H1 (cell line): Measurements from ENCODE around the gene GGCX. TPM values are rescaled to one million over a fixed set of nuclear protein-coding genes. Genes with fewer than 3 reads are reported as not detected.
A peak's percentile ranks its signal among the peaks of the same experiment; 100 is the strongest.

ENCODE experiments used
- CTCF ChIA-PET: fragments of 300-600 bp; sonication (Branson Sonifier 250); formaldehyde crosslinking; loops from one replicate; lab custom pipeline; 2021; ENCODE audit not compliant: partially characterized antibody; lab: Charles Lee
- POLR2A ChIA-PET: fragments of 300-600 bp; sonication (Branson Sonifier 250); formaldehyde crosslinking; loops from one replicate; lab custom pipeline; 2021; ENCODE audit warnings: inconsistent platforms; ENCODE audit not compliant: partially characterized antibody; lab: Charles Lee
- DNase-seq, 2 experiments: peaks; one replicate each; pipeline versions ENCODE4 v3.0.0 to v3.0.0-alpha.2; 2010 to 2022; ENCODE audit warnings: low spot score in 2 of 2, low read depth in 1 of 2, mixed read lengths in 1 of 2
- FAIRE-seq: peaks from 2 replicates; lab custom pipeline; 2011; peaks lifted over from hg19 to GRCh38; lab: Jason Lieb, UNC
- H2AFZ ChIP-seq: 2 replicates; pipeline ENCODE4 v1.8.1; 2012; ENCODE audit warnings: low read length, inconsistent platforms
- H2AK5ac ChIP-seq: 2 replicates; pipeline ENCODE4 v1.6.1; 2013; ENCODE audit warnings: low read depth, low read length
- H2BK120ac ChIP-seq: replicated peaks from 2 replicates; pipeline ENCODE3; 2013; ENCODE audit warnings: low read depth, low read length, inconsistent platforms
- H2BK12ac ChIP-seq: 2 replicates; pipeline ENCODE4 v1.6.1; 2013; ENCODE audit warnings: low read depth, low read length
- H2BK15ac ChIP-seq: 2 replicates; pipeline ENCODE4 v1.6.1; 2013; ENCODE audit warnings: low read length
- H2BK20ac ChIP-seq: 2 replicates; pipeline ENCODE4 v1.6.1; 2013; ENCODE audit warnings: low read length
- H2BK5ac ChIP-seq: 2 replicates; pipeline ENCODE4 v1.6.1; 2013; ENCODE audit warnings: low read depth, low read length
- H3K14ac ChIP-seq: 2 replicates; pipeline ENCODE4 v1.6.1; 2013; ENCODE audit warnings: inconsistent platforms; ENCODE audit not compliant: insufficient read length
- H3K18ac ChIP-seq: 2 replicates; pipeline ENCODE4 v1.6.1; 2013; ENCODE audit warnings: low read length; ENCODE audit errors: extremely low read depth
- H3K23ac ChIP-seq: 2 replicates; pipeline ENCODE4 v1.6.1; 2013; ENCODE audit warnings: inconsistent platforms; ENCODE audit not compliant: insufficient read length
- H3K23me2 ChIP-seq: 2 replicates; pipeline ENCODE4 v1.6.1; 2013; ENCODE audit warnings: low read depth, low read length
- H3K27ac ChIP-seq: 2 replicates; pipeline ENCODE4 v1.6.1; 2011; ENCODE audit warnings: low read depth, low read length, inconsistent platforms
- H3K27me3 ChIP-seq, 4 experiments: replicated peaks in 1 of 4; 1 replicate in 1 of 4; 2 replicates in 3 of 4; pipeline versions ENCODE4 v1.6.1 to v1.8.1; 2011 to 2013; ENCODE audit warnings: low read length in 3 of 4, mild to moderate bottlenecking in 3 of 4, inconsistent platforms in 2 of 4, mixed read lengths in 2 of 4, moderate library complexity in 1 of 4; ENCODE audit not compliant: control insufficient read depth in 3 of 4, insufficient read depth in 3 of 4; ENCODE audit errors: extremely low read depth in 1 of 4
- H3K36me3 ChIP-seq, 4 experiments: 2 replicates each; pipeline versions ENCODE4 v1.6.1 to v1.8.1; 2011 to 2013; ENCODE audit warnings: mild to moderate bottlenecking in 4 of 4, low read length in 3 of 4, moderate library complexity in 2 of 4, control low read depth in 1 of 4, inconsistent platforms in 1 of 4; ENCODE audit not compliant: insufficient read depth in 4 of 4, control insufficient read depth in 2 of 4
- H3K4ac ChIP-seq: replicated peaks from 2 replicates; pipeline ENCODE3; 2013; ENCODE audit warnings: low read length, low read depth, mixed read lengths, inconsistent platforms; ENCODE audit not compliant: insufficient read length
- H3K4me1 ChIP-seq, 4 experiments: replicated peaks in 1 of 4; 1 replicate in 1 of 4; 2 replicates in 3 of 4; pipeline versions ENCODE4 v1.6.1 to v1.8.1; 2011 to 2013; ENCODE audit warnings: low read length in 3 of 4, inconsistent platforms in 2 of 4, mixed read lengths in 1 of 4; ENCODE audit not compliant: insufficient read depth in 4 of 4, control insufficient read depth in 3 of 4
- H3K4me2 ChIP-seq, 2 experiments: 2 replicates each; pipeline versions ENCODE4 v1.6.1 to v1.8.1; 2011 to 2013; ENCODE audit warnings: low read depth in 2 of 2, low read length in 2 of 2, control low read depth in 1 of 2, inconsistent platforms in 1 of 2, mild to moderate bottlenecking in 1 of 2; ENCODE audit not compliant: insufficient read depth in 1 of 2
- H3K4me3 ChIP-seq, 4 experiments: fragments of 200-600, 300-600 bp in 1 of 4; sonication (generic), shearing (Covaris generic), sonication (Bioruptor Twin) in 1 of 4; 2 replicates each; pipeline versions ENCODE4 v1.5.1 to v1.8.1; 2011 to 2016; ENCODE audit warnings: low read length in 4 of 4, low read depth in 3 of 4, control low read depth in 2 of 4, inconsistent platforms in 2 of 4, mild to moderate bottlenecking in 2 of 4, mixed read lengths in 1 of 4, moderate library complexity in 1 of 4; ENCODE audit not compliant: insufficient read depth in 2 of 4; ENCODE audit errors: extremely low read depth in 1 of 4
- H3K56ac ChIP-seq: replicated peaks from 2 replicates; pipeline ENCODE3; 2013; ENCODE audit warnings: low read depth, mild to moderate bottlenecking, mixed read lengths, low read length, inconsistent platforms; ENCODE audit not compliant: insufficient read length
- H3K79me1 ChIP-seq: 2 replicates; pipeline ENCODE4 v1.6.1; 2013; ENCODE audit warnings: low read depth, low read length, control low read depth
- H3K79me2 ChIP-seq, 2 experiments: 2 replicates each; pipeline versions ENCODE4 v1.6.1 to v1.8.1; 2012 to 2013; ENCODE audit warnings: low read length in 2 of 2, mild to moderate bottlenecking in 2 of 2, inconsistent platforms in 1 of 2; ENCODE audit not compliant: insufficient read depth in 2 of 2, control insufficient read depth in 1 of 2
- H3K9ac ChIP-seq, 4 experiments: replicated peaks in 1 of 4; 1 replicate in 1 of 4; 2 replicates in 3 of 4; pipeline versions ENCODE4 v1.6.1 to v1.8.1; 2011 to 2013; ENCODE audit warnings: low read depth in 3 of 4, low read length in 3 of 4, control low read depth in 2 of 4, mild to moderate bottlenecking in 2 of 4, moderate library complexity in 2 of 4, inconsistent platforms in 1 of 4; ENCODE audit errors: extremely low read depth in 1 of 4
- H3K9me3 ChIP-seq, 2 experiments: 2 replicates each; pipeline versions ENCODE4 v1.6.1 to v1.8.1; 2012 to 2013; ENCODE audit warnings: mild to moderate bottlenecking in 2 of 2, moderate library complexity in 2 of 2, control low read depth in 1 of 2, inconsistent platforms in 1 of 2, low read depth in 1 of 2, low read length in 1 of 2, mixed read lengths in 1 of 2; ENCODE audit not compliant: insufficient read depth in 2 of 2
- H4K20me1 ChIP-seq, 2 experiments: replicated peaks in 1 of 2; 2 replicates each; pipeline versions ENCODE3 to v1.8.1; 2011 to 2013; ENCODE audit warnings: inconsistent platforms in 2 of 2, low read length in 2 of 2, mild to moderate bottlenecking in 1 of 2; ENCODE audit not compliant: insufficient read depth in 2 of 2, control insufficient read depth in 1 of 2
- H4K5ac ChIP-seq: 2 replicates; pipeline ENCODE4 v1.6.1; 2013; ENCODE audit warnings: low read length, low read depth, mixed read lengths, inconsistent platforms; ENCODE audit not compliant: insufficient read length
- H4K8ac ChIP-seq: 2 replicates; pipeline ENCODE4 v1.8.0; 2013; ENCODE audit warnings: mild to moderate bottlenecking, moderate library complexity, low read length, inconsistent platforms; ENCODE audit not compliant: insufficient read depth; ENCODE audit errors: extremely low read depth
- H4K91ac ChIP-seq: replicated peaks from 2 replicates; pipeline ENCODE3; 2013; ENCODE audit warnings: low read length, mixed read lengths, inconsistent platforms; ENCODE audit not compliant: insufficient read length
- ASH2L ChIP-seq: fragments of 200-600, 300-600 bp; sonication (generic); IDR thresholded peaks from one replicate; pipeline ENCODE4 v1.7.1; 2017; ENCODE audit warnings: low read length
- BCL11A ChIP-seq, 2 experiments: IDR thresholded peaks; one replicate each; pipeline ENCODE4 v1.6.1; 2011; ENCODE audit warnings: low read depth in 2 of 2, low read length in 2 of 2, mild to moderate bottlenecking in 2 of 2
- CBX5 ChIP-seq: fragments of 300-800, 300-1000 bp; sonication (generic); IDR thresholded peaks from 2 replicates; pipeline ENCODE4 v1.7.1; 2016; ENCODE audit warnings: antibody characterized with exemption, low read length, low read depth
- CEBPB ChIP-seq: IDR thresholded peaks from 2 replicates; pipeline ENCODE4 v1.6.1; 2012; ENCODE audit warnings: low read depth, low read length
- EGR1 ChIP-seq: IDR thresholded peaks from 2 replicates; pipeline ENCODE4 v1.6.1; 2011; ENCODE audit warnings: low read depth, low read length, borderline replicate concordance
- EP300 ChIP-seq, 2 experiments: IDR thresholded peaks; 1 replicate in 1 of 2; 2 replicates in 1 of 2; pipeline ENCODE4 v1.6.1; 2011 to 2012; ENCODE audit warnings: low read depth in 2 of 2, low read length in 2 of 2, mild to moderate bottlenecking in 2 of 2, borderline replicate concordance in 1 of 2, inconsistent platforms in 1 of 2, moderate library complexity in 1 of 2
- JUND ChIP-seq: IDR thresholded peaks from 2 replicates; pipeline ENCODE4 v1.6.1; 2011; ENCODE audit warnings: mild to moderate bottlenecking, improper control_type of control experiment, low read length
- KDM5A ChIP-seq: fragments of 200-600 bp; IDR thresholded peaks from 2 replicates; pipeline ENCODE4 v1.7.1; 2012; ENCODE audit warnings: mild to moderate bottlenecking, low read length, inconsistent platforms, mixed read lengths
- POLR2A ChIP-seq, 2 experiments: IDR thresholded peaks; 1 replicate in 1 of 2; 2 replicates in 1 of 2; pipeline ENCODE4 v1.6.1; 2011; ENCODE audit warnings: low read depth in 2 of 2, low read length in 2 of 2, mild to moderate bottlenecking in 2 of 2; ENCODE audit errors: control extremely low read depth in 1 of 2
- RFX5 ChIP-seq: IDR thresholded peaks from 2 replicates; pipeline ENCODE4 v1.6.1; 2011; ENCODE audit warnings: low read depth, low read length, improper control_type of control experiment, borderline replicate concordance
- RNF2 ChIP-seq: fragments of 200-900, 300-1000 bp; sonication (generic); IDR thresholded peaks from 2 replicates; pipeline ENCODE4 v1.7.1; 2016; ENCODE audit warnings: borderline replicate concordance, low read depth, mild to moderate bottlenecking, antibody characterized with exemption, low read length; ENCODE audit not compliant: poor library complexity, severe bottlenecking; ENCODE audit errors: missing control alignments
- SIRT6 ChIP-seq: IDR thresholded peaks from one replicate; pipeline ENCODE4 v1.7.1; 2012; ENCODE audit warnings: low read length, inconsistent platforms
- SP4 ChIP-seq: IDR thresholded peaks from 2 replicates; pipeline ENCODE4 v1.6.1; 2012; ENCODE audit warnings: low read length, inconsistent platforms
- WGBS, 2 experiments: shearing (Covaris generic) in 1 of 2; methylation state at CpG; one replicate each; pipeline versions ENCODE4 v1.1.6 to v1.1.7; 2013 to 2015; ENCODE audit warnings: low lambda C conversion rate in 2 of 2, mixed read lengths in 2 of 2, inconsistent platforms in 1 of 2, low coverage in 1 of 2, missing lambda C conversion rate in 1 of 2; ENCODE audit not compliant: insufficient replicate concordance in 2 of 2, insufficient coverage in 1 of 2, insufficient read length in 1 of 2; ENCODE audit errors: extremely low coverage in 1 of 2, missing lambda C conversion rate in 1 of 2; 5-methylcytosine and 5-hydroxymethylcytosine counted together
- polyA plus RNA-seq, 7 experiments: library from polyadenylated mRNA; depleted of rRNA in 3 of 7; stranded (reverse) in 5 of 7; unstranded in 2 of 7; fragments of >200 nt in 5 of 7; fragments of 200-250 nt in 2 of 7; gene quantifications; 1 replicate in 5 of 7; 2 replicates in 1 of 7; 4 replicates in 1 of 7; pipeline versions ENCODE4 v1.2.1 to v1.2.3, GENCODE V29; 2011 to 2013; ENCODE audit warnings: missing spikeins in 2 of 7, mixed read lengths in 2 of 7
- total RNA-seq: library from RNA; stranded (reverse); fragmentation: NEBNext Ultra II Directional; extraction: Animal tissue kit (Norgen Biotek cat#: 25700); gene quantifications from 2 replicates; pipeline ENCODE4 v1.2.1, GENCODE V29; 2021

The GGCX gene
- total and polyA plus RNA-seq, 2 of the 8 experiments (the other 6 are each of a cell fraction or from before 2014, with no cell fraction given): 29.4 to 33.8 TPM

DNA sequence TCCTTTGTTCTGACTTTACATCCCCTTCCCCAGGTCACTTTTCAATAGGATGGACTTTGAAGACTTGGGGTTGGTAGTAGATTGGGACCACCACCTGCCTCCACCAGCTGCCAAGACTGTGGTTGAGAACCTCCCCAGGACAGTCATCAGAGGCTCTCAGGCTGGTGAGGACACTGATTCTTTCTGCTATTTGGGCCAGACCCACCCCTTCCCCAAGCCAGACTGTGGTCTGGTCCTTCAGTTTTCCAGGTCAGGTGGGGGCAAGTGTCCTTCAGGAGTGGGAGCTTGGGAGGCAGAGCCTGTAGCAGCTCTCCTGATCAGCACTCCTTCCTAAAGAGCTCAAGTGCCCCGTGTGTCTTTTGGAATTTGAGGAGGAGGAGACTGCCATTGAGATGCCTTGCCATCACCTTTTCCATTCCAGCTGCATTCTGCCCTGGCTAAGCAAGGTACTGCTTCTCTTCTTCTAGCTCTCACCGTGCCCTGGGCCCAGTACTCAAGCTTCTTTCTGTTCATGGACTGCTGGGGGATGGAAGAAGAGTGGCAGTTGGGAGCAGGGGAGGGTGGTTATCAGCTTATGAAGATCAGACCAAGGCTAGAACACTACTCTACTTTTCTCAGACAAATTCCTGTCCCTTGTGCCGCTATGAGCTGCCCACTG is 35.3 kb upstream of the GGCX start:
- Histone ChIP-seq H4K91ac (no peak overlapping the region), H3K4me3 (peak overlapping the region; percentile 77 to 88 (median 84); a peak in 7 of 8 replicates), H4K20me1 (peaks cover 2 to 9% of the 10 kb centered on the region in 2 experiments), H4K5ac (no peak overlapping the region), H2BK120ac (no peak overlapping the region), H2AK5ac (no peak overlapping the region), H3K79me2 (peaks cover 0 to 18% of the 10 kb centered on the region in 2 experiments; a peak in 3 of 4 replicates), H2BK12ac (no peak overlapping the region), H3K56ac (no peak overlapping the region), H2BK5ac (no peak overlapping the region), H3K18ac (no peak overlapping the region), H3K9ac (peak overlapping the region in 1 of 4 experiments; percentile 51; a peak in 1 of 7 replicates), H3K4me2 (peak overlapping the region; percentile 78 to 98), H3K27ac (no peak overlapping the region), H3K4me1 (peaks cover 0 to 14% (median 4%) of the 10 kb centered on the region in 4 experiments; a peak in 6 of 7 replicates), H3K27me3 (no peaks in the 10 kb centered on the region), H3K4ac (no peak overlapping the region), H3K23ac (no peak overlapping the region), H3K14ac (no peak overlapping the region), H3K23me2 (peaks cover 14% of the 10 kb centered on the region), H3K79me1 (peaks cover 4% of the 10 kb centered on the region; the same call in 1 of the 2 replicates), H2BK20ac (no peak overlapping the region), H2BK15ac (no peak overlapping the region), H4K8ac (no peak overlapping the region), H2AFZ (no peak overlapping the region), H3K9me3 (no peaks in the 10 kb centered on the region), H3K36me3 (peaks cover 4 to 21% (median 7%) of the 10 kb centered on the region in 4 experiments; a peak in 4 of 8 replicates)
- WGBS, 2 experiments: 92% methylated on average over 3 of the region's 3 CpGs; no CpG with 5 or more reads in 1 of the 2 experiments
- FAIRE-seq: no peak
- no peak for DNase-seq
- ChIA-PET POLR2A (interaction anchor here (0.6 to 3.8 kb wide), 10 partner anchors 9 to 242 kb away, joined by 3 to 39 read pairs (median 5); partner anchors contain the start of genes C2orf68, ELMOD3, MAT2A and RETSAT), CTCF (interaction anchor here (0.6 to 2.5 kb wide), 3 partner anchors 35 to 275 kb away, joined by 3 to 6 read pairs (median 3); no protein-coding TSS in a partner anchor)
- no peak for TF ChIP-seq CBX5
- TF ChIP-seq BCL11A (IDR thresholded peaks at IDR 0.05; ENCODE audit: low read depth in 2 of 2, low read length in 2 of 2): no peak
- no peak for TF ChIP-seq ASH2L
- TF ChIP-seq RNF2: no peak
- TF ChIP-seq KDM5A: no peak
- TF ChIP-seq EP300 (IDR thresholded peaks at IDR 0.05; ENCODE audit: borderline replicate concordance in 1 of 2, low read depth in 2 of 2, low read length in 2 of 2): no peak
- TF ChIP-seq EGR1: no peak
- TF ChIP-seq CEBPB: no peak
- TF ChIP-seq RFX5: no peak
- no peak for TF ChIP-seq SIRT6
- no peak for TF ChIP-seq JUND
- no peak for TF ChIP-seq POLR2A (IDR thresholded peaks at IDR 0.05; ENCODE audit: control extremely low read depth in 1 of 2, low read depth in 2 of 2, low read length in 2 of 2)
- no peak for TF ChIP-seq SP4
